ENCODE results near the gene ZNF326. TPM values are rescaled to one million over a fixed set of nuclear protein-coding genes. Genes with fewer than 3 reads are reported as not detected.

Gene ZNF326, protein sequence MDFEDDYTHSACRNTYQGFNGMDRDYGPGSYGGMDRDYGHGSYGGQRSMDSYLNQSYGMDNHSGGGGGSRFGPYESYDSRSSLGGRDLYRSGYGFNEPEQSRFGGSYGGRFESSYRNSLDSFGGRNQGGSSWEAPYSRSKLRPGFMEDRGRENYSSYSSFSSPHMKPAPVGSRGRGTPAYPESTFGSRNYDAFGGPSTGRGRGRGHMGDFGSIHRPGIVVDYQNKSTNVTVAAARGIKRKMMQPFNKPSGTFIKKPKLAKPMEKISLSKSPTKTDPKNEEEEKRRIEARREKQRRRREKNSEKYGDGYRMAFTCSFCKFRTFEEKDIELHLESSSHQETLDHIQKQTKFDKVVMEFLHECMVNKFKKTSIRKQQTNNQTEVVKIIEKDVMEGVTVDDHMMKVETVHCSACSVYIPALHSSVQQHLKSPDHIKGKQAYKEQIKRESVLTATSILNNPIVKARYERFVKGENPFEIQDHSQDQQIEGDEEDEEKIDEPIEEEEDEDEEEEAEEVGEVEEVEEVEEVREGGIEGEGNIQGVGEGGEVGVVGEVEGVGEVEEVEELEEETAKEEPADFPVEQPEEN
- 6.3 and 7.9 TPM in 2 replicates for total RNA-seq (2014; rRNA removed; shearing (Covaris generic))

DNA sequence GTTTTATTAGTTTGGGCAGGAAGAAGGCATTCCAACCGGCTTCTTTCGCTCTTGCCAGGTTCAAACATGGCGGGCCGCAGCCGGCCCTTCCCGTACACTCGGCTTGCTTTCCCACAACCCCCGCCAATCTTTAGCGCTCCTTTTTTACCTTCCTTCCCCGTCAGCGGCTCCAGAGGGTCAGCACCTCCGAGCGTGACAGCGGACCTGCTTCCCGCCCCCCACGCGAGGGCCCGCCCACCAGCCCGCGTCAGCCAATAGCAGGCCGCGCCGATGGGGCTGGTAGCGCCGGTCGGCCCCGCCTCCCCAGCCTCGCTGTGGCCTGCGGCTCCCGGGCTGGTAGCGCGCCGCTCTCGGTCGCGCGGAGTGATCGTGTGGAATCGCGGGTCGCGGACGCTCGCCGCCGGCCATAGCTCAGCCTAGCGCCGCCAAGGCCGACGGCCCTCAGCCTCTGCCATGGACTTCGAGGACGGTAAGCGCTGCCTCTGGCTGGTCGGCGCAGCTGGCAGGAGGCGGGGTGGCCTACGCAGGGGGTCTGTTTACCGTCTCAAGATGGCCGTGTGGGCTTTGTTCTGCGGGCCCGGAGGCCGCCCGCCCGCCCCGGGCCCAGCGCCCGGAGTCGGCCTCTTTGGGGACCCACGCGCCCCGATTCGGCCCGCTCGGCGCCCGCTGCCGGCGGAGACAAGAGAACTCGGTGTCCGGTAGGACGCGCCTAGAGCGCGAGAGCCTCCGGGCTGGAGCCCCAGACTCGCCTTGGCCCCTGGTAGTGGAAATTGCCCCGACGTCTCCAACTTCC, at the start of gene ZNF326:
Gene ZNF326 (plus strand): TSS at position 306 of the 793 bp plus-strand sequence. CDS start 148 bp downstream, at position 454.
- DNase-seq (ENCODE audit: low read depth), result peak; percentile 93

DNA sequence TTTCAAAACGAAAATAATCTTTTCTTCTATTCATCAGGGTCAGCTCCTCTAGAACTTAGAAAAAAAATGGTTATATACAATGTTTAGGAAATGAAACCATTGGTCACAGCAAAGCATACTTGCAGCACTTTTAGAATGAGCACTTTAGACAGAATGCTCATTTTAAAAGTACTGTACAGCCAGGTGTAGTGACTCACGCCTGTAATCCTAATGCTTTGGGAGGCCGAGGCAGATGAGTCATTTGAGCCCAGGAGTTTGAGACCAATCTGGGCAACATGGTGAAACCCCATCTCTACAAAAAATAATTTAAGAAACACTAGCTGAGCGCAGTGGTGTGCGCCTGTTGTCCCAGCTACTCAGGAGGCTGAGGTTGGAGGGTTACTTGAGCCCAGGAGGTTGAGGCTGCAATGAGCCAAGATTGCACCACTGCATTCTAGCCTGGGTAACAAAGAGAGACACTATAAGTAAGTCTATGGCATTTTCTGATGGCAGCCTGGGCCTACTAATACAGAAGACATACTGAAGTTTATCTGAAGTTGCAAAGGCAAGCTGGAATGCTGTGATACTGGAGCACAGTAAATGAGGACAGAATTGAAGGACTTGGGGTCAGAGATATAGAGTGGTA, 48.9 kb upstream of the ZNF326 start:
- DNase-seq (ENCODE audit: low read depth), result peak; percentile 67

DNA sequence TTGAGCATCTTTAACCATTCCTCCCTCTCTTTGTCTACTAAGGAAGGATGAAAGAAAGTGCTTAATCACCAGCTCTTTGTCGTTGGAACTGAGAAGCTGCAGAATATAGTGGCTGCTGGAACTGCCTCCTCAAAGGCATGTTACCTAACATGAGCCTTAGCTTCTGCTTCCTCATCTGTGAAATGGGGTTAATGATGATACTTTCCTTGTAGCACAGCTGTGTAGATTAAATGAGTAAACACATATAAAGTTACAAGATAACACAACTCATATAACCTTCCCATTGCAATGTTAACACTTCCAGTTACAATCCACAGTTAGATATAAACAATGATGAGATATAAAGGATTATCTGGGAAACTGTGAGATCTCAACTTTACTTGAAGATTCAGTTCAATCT, 48.4 kb upstream of the ZNF326 start:
- DNase-seq (ENCODE audit: low read depth), result no peak

GRCh38 chr1:89948722-89949345, 46.1 kb upstream of the ZNF326 start:
- DNase-seq (ENCODE audit: low read depth), result no peak

DNA sequence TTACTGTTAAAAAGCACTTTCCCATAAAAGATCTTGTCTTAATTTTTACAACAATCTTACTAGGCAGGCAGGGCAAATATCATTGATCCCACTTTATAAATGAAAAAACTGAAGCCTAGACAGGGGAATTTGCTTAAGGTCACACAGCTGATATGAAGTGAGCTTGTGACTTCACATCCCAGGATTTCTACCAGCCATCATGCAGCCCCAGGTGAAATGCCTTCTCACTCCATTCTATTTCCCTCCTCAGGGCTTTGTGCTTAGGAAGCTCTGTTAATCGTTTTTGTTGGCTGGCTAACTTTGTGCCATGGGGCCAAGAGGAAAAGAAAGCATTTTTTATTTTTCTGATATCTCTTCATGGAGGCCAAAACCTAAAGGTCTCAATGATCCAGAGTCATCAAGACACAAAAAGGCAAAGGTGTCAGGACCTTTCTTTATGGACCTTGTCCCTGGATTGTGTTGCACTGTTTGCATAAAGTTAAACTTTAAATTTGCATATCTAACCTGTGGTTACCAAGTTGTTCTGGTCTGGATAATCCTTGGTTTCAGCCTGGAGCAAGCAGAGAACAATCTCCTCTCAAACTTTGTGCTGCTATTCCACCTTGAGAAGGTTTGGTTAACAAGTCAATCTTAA, 44.8 kb upstream of the ZNF326 start:
- no peak for DNase-seq (ENCODE audit: low read depth)

DNA sequence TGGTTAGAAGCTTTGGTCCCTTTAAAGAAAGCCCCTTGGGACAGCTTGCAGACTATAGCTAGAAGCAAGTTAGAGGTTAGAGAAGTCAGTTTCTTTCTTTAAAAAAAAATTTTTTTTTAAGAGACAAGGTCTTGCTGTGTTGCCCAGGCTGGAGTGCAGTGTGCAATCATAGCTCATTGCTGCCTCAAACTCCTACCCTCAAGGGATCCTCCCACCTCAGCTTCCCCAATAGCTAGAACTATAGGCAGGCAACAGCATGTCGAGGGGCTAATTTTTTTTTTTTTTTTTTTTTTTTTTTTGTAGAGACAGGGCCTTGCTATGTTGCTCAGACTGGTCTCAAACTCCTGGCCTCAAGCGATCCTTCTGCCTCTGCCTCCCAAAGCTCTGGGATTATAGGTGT, 44.2 kb upstream of the ZNF326 start:
- DNase-seq (ENCODE audit: low read depth), result no peak

GRCh38 chr1:89951766-89952604, 42.9 kb upstream of the ZNF326 start:
- peak; percentile 51 for DNase-seq (ENCODE audit: low read depth)

GRCh38 chr1:89952605-89953130, 42.2 kb upstream of the ZNF326 start:
- DNase-seq (ENCODE audit: low read depth), result no peak

DNA sequence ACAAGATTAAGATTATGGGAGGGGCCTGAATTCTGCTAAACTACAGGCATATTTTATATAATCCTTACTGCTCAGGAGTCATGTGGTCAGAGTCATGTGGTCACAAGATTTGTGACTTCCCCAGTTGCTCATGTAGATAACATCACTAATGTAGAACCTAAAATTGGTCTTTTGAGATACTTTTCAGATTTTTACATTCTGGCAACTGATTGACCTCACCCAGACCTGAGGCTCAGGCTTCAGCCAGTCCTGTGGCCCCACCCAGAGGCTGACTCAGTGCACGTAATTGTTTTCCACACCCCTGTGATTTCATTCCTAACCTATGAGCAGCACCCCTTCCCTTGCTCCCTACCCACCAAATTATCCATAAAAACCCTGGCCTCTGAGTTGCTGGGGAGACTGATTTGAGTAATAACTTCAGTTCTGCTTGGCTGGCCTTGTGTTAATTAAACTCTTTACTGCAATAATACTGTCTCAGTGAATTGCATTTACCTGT, 41.7 kb upstream of the ZNF326 start:
- DNase-seq (ENCODE audit: low read depth), result peak; percentile 85

DNA sequence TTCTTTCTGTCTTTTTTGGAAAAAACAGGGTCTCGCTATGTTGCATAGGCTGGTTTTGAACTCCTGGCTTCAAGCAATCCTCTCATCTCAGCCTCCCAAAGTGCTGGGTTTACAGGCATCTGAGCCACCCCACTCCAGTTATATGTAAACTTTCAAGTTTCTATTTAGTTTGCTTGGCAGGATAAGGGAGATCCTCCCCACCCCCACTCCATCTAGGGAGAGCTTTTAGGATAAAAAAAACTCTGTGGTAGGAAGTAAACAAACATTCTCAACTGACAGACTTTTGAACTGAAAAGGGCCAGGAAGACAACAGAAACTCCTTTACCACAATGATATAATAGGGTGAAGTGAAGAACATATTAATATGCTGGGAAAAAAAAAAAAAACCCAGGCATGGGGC, 41.0 kb upstream of the ZNF326 start:
- no peak for DNase-seq (ENCODE audit: low read depth)

- no peak for DNase-seq (ENCODE audit: low read depth)
Measured at GRCh38 chr1:89954401-89954800, 40.5 kb upstream of the ZNF326 start.

- DNase-seq (ENCODE audit: low read depth), result no peak
Measured at GRCh38 chr1:89955311-89956205, 39.4 kb upstream of the ZNF326 start.

DNA sequence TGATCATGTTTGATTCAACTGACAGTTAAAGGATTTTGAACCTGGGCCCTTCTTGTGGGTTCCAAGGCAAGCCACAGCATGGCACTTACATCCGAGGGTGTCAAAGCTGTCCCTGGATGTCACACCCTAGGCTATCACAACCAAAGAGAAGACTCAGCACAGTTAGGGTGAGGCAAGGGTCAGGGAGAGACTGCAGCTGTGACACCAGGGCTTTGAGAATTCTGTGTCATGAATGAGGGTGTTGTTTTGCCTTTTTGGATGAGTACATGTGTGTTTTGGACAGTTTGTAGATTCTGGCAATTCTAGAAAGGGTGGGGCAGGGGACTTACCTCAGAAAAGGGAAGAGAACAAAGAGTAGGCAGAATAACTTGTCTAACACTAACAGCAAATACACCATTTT, 37.8 kb upstream of the ZNF326 start:
- no peak for DNase-seq (ENCODE audit: low read depth)

DNA sequence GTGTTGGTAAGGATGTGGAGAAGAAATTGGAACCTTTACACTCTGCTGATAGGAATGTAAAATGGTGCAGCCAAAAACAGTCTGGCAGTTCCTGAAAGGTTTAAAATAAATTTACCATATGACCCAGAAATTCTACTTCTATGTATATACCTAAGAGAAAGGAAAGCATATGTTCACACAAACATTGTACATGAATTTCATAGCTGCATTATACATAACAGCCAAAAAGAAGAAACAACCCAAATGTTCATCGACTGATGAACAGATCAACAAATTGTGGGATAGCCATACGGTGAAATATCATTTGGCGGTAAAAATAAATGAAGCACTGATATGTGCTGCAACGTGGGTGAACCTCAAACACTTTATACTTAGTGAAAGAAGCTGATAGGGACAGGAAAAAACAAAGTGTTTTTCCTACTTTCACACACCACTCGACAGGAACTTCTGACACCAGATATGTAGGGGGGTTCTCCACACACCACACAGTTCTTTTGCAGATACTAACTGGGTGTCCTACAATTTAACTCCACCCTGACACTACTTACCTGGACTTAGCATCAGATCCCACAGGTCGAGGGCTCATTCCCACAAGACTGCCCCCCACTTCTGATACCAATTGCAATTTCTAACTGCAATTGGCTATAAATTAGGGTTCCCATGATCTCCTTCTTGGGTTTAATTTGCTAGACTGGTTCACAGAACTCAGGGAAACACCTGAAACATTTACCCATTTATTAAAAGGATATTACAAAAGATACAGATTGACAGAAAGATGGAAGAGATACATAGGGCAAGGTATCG, 35.9 kb upstream of the ZNF326 start:
- DNase-seq (ENCODE audit: low read depth), result no peak

GRCh38 chr1:89959719-89960118, 35.2 kb upstream of the ZNF326 start:
- DNase-seq (ENCODE audit: low read depth), result no peak

GRCh38 chr1:89962024-89962741, 32.7 kb upstream of the ZNF326 start:
- peak; percentile 79 for DNase-seq (ENCODE audit: low read depth)

DNA sequence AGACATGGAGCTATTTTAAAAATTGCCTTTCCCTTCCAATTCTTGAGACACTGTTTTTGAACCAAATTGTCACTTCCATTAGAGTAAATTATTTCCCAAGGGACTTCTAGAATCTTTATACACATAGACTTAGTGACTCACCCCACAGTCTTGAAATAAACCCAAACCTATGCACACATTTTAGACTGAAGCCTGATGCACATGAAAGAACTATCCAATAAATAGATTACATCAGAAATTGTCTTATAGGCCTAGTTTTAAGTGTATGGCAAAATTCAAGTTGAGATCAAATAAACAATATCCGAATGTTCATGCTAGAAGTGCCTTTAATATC, 32.2 kb upstream of the ZNF326 start:
- DNase-seq (ENCODE audit: low read depth), result no peak

All from RPMI7951 (cell line).